ENCODE data around the gene ATG10. TPM values are rescaled to one million over a fixed set of nuclear protein-coding genes. Genes with fewer than 3 reads are reported as not detected.
"Not testable (repeated sequence)": the region's sequence is repeated elsewhere in the genome, so short reads cannot be mapped to it uniquely, and the experiment has no call there.

ATG10 gene
- total RNA-seq, 1 donor from 2014 or later, result 7.3 TPM

DNA sequence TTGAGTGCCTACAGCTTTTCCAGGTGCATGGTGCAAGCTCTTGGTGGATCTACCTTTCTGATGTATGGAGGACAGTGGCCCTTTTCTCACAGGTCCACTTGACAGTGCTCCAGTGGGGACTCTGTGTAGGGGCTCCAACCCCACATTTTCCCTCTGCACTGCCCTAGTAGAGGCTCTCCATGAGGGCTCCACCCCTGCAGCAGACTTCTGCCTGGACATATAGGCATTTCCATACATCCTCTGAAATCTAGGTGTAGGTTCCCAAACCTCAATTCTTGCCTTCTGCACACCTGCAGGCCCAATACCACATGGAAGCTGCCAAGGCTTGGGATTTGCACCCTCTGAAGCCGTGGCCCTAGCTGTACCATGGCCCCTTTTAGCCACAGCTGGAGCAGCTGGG is 71.1 kb downstream of the ATG10 start:
- intact Hi-C loops (cut with DNase I); DNase-seq (ENCODE audit: low spot score); ATAC-seq: not testable (repeated sequence)

DNA sequence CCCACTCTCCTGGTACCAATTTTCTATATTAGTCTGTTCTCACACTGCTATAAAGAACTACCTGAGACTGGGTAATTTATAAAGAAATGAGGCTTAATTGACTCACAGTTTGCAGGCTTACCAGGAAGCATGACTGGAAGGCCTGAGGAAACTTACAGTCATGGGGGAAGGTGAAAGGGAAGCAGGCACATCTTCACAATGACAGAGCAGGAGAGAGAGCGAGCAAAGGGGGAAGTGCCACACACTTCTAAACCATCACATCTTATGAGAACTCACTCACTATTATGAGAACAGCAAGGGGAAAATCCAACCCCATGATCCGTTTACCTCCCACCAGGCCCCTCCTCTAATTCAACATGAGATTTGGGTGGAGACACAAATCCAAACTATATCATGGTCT is 72.2 kb downstream of the ATG10 start:
- intact Hi-C loops (cut with DNase I), result no loop called here
- ATAC-seq, result no peak
- no peak for DNase-seq (ENCODE audit: low spot score)

DNA sequence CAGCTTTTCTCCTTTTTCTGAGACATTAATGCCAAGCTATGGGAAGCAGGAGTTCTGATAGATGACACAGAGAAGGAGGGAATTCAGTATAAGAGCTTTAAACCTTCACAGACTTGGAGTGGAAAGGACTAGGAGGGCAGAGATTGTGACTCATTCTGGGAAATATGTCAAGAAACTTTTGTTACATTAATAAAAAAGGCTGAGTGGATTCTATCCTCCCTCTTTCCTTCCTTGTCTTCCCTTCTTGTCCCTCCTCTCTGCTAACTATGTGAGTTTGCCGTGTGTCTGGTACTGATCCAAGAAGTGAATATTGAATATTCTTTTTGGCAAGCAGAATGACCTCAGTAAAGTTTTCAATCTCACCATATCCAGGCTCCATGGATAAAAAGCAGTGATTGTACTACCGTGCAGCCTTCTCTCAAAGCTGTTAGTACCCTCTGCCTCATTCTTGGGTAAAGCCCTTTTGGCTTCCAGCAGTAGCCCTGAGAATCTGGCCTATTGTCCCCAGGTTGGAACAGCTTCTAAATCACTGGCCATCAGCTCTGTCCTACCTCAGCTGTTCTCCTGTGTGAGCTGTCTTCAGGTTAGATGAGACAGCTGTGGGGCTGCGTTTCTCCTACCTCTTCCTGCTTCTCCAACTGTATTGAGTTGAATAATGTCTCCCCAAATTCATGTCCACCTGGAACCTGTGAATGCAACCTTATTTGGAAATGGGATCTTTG is 73.9 kb downstream of the ATG10 start:
- DNase-seq (ENCODE audit: low spot score) (no peak), ATAC-seq (no peak)
- intact Hi-C loops (cut with DNase I), result no loop called here

DNA sequence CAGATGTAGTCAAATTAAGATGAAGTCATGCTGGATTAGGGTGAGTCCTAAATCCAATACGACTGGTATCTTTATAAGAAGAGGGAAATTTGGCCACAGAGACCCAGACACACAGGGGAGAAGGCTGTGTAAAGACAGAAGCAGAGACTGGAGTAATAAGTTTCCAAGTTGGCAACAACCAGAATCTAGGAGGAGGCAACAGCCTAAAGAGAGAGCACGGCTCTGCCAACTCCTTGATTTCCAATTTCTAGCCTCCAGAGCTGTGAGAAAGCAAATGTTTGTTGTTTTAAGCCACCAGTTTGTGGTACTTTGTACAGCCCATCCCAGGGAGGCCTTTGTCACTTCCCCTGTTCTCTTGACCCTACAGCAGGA is 74.4 kb downstream of the ATG10 start:
- ATAC-seq, result no peak

DNA sequence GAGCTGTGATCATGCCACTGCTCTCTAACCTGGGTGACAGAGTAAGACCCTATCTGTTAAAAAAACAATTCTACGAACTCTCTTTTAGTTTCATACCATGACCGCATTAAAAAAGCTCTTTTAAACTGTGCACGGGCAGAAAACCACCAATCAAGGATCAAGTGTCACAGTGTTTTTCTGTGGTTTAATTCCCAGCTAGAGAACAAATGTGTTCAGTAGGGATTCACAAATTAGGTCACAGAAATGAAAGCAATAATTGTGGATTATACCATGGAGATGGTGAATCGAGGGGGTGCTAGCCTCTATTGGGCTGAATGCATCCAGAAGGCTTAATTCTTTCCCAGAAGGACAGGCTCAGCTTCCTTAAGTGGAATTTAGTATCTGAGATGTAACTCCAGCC is 79.1 kb downstream of the ATG10 start:
- DNase-seq (ENCODE audit: low spot score), result no peak
- intact Hi-C loops (cut with DNase I), result no loop called here
- ATAC-seq, result no peak

More for the DNA sequence above, 74.4 kb downstream of the ATG10 start:
- intact Hi-C loops (cut with DNase I), result no loop called here
- no peak for DNase-seq (ENCODE audit: low spot score)

DNA sequence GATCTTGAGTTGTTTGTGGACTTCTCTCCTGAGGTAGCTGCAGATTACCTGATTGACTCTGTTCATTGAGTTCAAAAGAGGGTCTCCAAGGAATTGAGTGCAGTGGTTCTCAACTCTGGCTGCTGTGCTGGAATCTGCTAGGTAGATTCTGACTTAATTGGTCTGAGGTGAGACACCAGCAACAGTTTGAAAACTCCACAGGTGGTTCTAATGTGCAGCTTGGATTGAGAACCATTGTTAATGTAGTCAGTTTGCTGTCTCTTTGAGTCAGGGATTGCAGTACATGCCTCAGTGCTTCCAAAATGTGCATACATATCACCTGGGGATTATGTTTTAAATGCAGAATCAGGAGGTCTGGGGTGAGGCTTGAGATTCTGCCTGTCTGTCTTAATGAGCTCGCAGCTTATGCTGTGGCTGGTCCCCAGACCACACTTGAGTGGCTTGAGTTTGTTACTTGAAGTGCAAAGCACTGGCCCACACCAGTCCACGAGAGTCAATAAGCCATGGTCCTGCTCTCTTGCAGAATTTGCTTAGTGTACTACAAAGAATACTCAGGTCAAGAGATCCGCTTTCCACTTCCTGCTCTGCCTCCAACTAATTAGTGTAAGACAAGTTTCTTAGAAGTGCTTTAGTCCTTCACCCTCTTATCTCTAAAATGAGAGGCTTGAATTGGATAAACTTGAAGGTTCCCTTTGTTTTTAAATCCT is 82.3 kb downstream of the ATG10 start:
- intact Hi-C loops (cut with DNase I), result no loop called here
- DNase-seq (ENCODE audit: low spot score), result no peak
- ATAC-seq, result no peak

DNA sequence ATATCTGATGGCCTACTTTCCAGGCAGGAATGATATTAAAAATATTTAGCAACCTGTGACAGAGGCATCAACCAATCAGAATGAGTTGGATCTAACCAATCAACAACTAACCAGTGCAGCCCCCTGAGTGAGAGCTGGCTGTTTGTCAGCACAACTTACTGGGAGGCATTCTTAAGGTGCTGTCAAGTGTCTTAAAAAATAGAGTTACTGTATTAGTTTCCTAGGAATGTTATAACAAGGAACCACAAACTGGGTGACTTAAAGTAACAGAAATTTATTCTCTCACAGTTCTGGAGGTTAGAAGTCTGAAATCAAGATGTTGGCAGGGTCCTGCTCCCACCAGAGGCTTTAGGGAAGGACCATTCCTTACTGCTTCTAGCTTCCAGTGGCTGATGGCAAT is 85.2 kb downstream of the ATG10 start:
- no peak for ATAC-seq
- DNase-seq (ENCODE audit: low spot score), result no peak
- intact Hi-C loops (cut with DNase I), result no loop called here

DNA sequence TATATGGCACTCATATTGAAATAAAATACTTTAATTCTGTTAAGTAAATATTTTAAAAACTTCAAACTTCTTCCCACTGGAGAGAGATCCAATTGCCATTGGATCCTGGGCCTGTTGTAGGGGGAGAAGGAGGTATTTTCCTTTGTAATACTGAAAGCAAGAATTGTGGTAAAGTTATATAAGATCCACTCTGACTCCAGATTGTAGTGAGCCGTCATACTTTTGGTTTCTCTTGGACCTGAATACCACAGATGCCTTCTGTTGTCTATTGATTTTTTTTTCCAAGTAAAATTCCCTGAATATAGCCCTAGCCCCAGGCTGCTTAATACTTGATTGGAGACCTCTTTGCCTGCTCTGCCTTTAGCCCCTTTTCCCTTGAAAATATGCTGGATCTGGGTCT is 86.9 kb downstream of the ATG10 start:
- ATAC-seq (peak; percentile 28), DNase-seq (ENCODE audit: low spot score) (no peak)
- intact Hi-C loops (cut with DNase I), result no loop called here

DNA sequence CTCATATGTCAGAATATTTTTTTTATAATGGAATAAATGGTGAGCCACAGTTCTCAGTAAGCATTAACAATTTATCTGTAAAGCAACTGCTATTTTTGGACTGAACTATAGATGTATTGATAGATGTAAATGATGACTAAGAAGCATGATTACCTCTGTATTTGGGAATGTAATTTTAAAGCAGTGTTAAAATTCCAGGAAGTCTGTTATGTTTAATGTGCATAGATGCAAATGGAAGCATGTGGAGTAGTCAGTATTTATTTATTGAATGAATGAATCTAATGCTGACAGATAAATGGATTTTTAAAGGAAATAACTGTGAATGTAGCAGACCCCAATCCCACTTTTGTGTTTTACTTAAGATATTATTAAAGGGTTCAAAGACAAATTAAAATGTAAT is 95.0 kb downstream of the ATG10 start:
- intact Hi-C loops (cut with DNase I), result no loop called here
- ATAC-seq (no peak), DNase-seq (ENCODE audit: low spot score) (no peak)

DNA sequence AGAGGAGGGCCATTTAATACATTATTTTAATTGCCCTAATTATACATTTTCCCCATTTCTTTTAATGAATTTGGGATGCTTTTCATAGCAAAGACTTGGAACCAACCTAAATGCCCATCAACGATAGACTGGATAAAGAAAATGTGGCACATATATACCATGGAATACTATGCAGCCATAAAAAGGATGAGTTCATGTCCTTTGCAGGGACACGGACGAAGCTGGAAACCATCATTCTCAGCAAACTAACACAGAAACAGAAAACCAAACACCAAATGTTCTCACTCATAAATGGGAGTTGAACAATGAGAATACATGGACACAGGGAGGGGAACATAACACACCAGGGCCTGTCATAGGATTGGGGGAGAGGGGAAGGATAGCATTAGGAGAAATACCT is 96.2 kb downstream of the ATG10 start:
- intact Hi-C loops (cut with DNase I); ATAC-seq; DNase-seq (ENCODE audit: low spot score): not testable (repeated sequence)

DNA sequence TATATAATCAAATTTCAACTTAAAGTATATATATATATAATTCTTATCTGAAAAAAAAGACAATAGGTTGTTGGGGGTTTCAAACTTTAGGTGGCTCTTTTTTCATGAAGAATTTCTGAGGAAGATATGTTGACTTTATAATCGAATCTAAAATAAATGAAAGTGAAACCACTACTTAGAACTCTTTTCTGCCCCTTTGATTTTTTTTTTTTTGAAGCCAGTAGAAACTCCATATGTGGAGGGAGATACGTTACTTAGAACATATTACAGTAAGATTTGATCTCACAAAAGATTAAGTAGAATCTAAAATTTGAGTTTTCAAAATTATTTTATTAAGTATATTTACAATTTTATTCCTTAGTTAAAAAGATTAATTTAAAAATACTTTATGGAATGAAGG is 96.9 kb downstream of the ATG10 start:
- ATAC-seq, result no peak
- intact Hi-C loops (cut with DNase I), result no loop called here
- no peak for DNase-seq (ENCODE audit: low spot score)

DNA sequence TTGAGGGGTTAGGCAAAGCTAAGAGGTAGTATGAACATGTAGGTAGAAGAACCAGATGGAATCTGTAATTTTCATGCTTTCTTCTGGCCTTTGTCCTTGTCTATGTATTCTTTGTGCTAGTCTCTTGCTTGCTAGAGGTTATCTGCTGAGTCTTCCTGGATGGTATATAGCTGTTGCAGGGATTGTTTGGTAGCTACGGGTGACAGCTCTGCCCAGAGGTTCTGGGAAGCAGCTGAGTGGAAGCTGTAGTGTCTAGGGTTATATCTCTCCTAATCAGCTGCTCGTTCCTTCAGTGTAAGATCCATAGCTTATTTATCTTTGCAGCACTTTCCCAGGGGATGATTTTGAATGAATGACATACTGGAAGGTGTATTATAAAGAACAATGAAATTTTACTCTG is 100.3 kb downstream of the ATG10 start:
- intact Hi-C loops (cut with DNase I), result no loop called here
- DNase-seq (ENCODE audit: low spot score), result no peak
- ATAC-seq, result no peak

DNA sequence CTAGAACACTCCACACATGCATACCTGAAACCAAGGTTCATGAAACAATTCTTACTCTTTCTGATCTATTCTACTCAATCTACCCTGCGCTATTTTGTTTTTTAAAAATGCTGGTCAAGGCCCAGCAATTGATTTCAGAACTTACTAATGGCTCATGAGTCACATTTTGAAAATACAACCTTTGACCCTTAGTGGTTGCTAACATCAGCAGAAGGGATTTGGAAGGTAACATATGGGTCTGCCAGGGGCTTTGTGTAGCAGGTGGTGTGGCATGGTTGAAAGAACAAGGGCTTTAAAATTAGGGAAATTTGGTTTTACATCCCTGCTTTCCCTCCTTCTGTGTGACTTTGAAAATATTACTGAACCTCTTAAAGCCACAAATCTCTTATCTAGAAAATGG is 101.4 kb downstream of the ATG10 start:
- intact Hi-C loops (cut with DNase I), result no loop called here
- DNase-seq (ENCODE audit: low spot score) (no peak), ATAC-seq (no peak)

DNA sequence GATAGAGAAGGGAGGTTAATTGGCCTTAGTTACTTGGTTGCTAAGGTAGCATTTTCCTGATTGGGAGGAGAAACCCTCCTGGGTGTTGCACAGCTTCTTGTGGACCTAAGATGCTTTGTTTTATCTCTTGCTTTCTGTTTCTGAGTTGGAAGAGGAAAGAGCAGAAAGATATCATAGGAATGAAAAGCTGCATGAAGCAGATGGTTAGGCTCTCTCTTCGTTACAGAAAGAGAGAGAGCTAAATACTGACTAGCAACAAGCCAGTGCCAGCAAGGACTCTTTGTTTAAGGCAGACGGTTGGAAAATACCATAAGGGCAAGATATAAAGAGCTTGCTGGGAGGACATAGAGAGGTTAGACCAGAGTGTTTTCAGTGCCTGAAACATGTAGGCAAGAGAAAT is 103.1 kb downstream of the ATG10 start:
- intact Hi-C loops (cut with DNase I), result no loop called here
- ATAC-seq (no peak), DNase-seq (ENCODE audit: low spot score) (no peak)

DNA sequence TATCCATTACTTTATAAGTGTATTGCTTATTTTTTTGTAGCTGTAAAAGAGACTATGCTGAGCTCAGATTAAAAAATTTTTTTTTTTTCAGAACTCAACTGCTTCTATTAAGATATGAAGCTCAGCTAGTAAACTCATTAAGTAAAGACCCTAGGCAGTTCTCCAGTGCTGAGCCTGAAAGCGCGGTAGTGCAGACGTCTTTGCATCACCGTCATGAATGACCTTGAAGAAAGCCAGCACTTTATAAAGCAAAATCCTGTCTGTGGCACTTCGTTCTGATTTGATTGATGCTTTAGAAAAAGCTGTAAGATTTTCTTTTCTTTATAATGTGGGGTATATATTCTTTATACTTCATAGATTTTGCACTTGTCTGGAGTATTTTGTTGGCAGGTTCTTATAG is 105.7 kb downstream of the ATG10 start:
- DNase-seq (ENCODE audit: low spot score) (no peak), ATAC-seq (no peak)
- intact Hi-C loops (cut with DNase I), result no loop called here

DNA sequence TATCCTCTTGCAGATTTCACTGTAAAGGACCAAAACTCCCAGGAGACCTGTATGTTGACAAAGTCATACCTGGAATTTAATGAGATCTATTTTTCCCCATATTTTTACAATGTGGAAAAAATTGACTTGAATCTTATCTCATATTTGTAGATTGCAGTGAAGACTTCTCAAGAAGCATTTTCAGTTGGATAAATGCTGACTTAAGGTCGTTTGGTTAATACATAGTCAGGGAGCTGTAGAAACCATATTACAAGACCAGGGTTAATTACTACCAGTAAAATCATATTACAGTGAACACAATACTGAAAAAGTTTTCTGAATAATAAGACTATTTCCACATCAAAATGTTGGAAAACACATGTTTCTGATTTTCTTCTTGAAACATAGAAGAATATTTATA is 119.8 kb downstream of the ATG10 start:
- intact Hi-C loops (cut with DNase I), result no loop called here
- ATAC-seq (no peak), DNase-seq (ENCODE audit: low spot score) (no peak)

DNA sequence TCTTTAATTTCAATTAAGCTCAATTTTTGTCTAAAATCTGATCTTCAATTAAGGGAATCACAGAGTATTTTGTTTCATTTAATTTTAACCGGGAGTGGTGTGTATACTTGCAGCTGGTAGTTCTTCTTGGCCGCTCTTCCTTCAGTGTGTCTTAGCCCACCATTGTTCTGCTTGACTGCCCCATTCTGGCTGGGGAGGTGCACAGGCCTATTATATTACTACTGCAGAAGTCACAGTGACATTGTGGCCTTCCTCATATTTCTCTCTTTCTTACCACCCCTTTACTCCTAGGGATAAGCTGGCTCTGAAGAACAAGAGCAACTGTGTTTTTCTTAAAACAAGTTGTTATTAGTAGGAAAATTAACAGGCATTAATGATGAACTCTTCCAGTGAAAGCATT is 123.7 kb downstream of the ATG10 start:
- intact Hi-C loops (cut with DNase I), result no loop called here
- DNase-seq (ENCODE audit: low spot score) (no peak), ATAC-seq (no peak)

DNA sequence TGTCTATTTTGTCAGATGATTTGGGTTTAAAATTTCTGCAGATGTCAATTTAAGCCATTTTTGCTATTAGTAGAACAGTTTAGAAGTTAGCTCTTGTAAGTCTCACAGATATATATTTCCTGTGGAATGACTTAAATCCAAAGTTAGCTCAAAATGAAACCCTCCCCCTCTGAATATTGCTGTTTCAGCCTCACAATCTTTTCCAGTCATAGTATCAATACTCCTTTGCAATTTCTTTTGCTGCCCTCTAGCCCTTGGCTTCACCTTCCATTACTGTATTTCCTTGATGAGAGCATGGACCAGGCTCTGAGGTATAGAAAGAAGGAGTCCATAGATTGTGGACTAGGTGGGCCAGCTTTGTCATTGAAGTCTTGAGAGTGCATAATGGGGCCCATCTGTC is 124.4 kb downstream of the ATG10 start:
- intact Hi-C loops (cut with DNase I), result no loop called here
- DNase-seq (ENCODE audit: low spot score) (no peak), ATAC-seq (no peak)

DNA sequence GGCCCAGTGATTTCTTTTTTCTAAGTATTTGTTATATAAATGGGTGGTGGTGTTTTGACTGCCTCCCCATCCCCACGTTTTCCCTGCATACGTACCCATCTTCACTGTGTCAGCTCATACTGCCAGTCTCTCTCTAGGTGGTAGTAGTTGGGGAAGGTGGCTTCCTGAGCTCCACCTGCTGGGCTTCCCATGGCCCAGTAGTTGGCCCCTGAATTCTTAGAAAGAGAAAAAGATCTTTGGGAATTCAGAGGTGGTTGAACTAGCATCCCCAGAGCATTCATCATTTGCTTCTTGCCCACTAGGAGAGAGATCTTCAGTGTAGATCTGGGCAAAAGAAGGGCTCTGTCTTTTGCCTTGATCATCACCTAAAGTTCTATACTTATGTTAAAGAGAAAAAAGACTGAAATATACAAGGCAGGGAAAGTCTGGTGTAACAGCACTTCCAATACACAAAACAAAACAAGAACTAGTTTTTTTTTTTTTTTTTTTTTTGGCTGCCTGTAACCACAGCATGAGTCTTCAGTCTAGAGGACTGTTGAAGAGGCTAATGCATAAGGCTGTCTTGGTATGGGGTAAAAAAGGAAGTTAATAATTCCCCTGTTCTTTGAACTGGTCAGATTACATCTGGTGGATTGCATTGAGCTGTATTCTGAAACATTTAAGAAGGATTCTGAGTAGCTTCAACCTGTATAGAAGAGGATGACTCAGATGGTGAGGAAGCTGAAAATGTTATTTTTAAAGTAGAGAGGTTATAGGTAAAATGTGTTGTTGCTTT is 128.7 kb downstream of the ATG10 start:
- peak; percentile 60 for ATAC-seq
- intact Hi-C loops (cut with DNase I), result no loop called here
- DNase-seq (ENCODE audit: low spot score), result no peak

DNA sequence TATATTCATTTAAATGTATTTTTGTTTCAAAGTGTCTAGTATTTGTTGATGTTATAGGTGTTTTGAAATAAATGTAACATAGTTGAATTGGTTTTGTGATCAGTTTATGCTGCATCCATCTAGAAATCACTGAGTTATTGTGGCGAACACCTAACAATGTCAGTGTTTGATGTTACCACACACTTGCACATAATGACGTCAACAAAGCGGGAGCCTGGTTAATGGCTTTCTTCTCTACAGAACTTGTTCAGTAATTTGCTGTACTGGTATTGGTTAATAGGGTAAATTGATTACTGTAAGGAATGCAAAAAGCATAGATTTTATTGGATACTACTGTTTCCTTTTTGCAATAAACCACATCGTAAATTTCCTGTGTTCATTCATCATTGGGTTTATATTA is 133.0 kb downstream of the ATG10 start:
- ATAC-seq, result no peak
- intact Hi-C loops (cut with DNase I), result no loop called here
- no peak for DNase-seq (ENCODE audit: low spot score)

Data from sciatic nerve (tissue), 2 donors.